PC-3 (cell line): ENCODE data around the gene AUP1.

Experiments used
- EZH2 ChIP-seq: fragments of 300-600 bp; sonication (generic); IDR thresholded peaks from one replicate; pipeline ENCODE4 v1.6.1; 2017; ENCODE audit warnings: antibody characterized with exemption, mild to moderate bottlenecking, low read length; ENCODE audit not compliant: unreplicated experiment
- EZH2phosphoT487 ChIP-seq: fragments of 300-600 bp; sonication (generic); IDR thresholded peaks from 2 replicates; pipeline ENCODE4 v1.6.1; 2018; ENCODE audit warnings: mild to moderate bottlenecking, antibody characterized with exemption, low read length, borderline replicate concordance
- TF ChIP-seq, protein P1 (sequence below): fragments of 300-600 bp; sonication (generic); conservative IDR thresholded peaks from 2 replicates; pipeline ENCODE4 v1.5.1; 2017; ENCODE audit warnings: antibody characterized with exemption, low read depth, mild to moderate bottlenecking, low read length

DNA sequence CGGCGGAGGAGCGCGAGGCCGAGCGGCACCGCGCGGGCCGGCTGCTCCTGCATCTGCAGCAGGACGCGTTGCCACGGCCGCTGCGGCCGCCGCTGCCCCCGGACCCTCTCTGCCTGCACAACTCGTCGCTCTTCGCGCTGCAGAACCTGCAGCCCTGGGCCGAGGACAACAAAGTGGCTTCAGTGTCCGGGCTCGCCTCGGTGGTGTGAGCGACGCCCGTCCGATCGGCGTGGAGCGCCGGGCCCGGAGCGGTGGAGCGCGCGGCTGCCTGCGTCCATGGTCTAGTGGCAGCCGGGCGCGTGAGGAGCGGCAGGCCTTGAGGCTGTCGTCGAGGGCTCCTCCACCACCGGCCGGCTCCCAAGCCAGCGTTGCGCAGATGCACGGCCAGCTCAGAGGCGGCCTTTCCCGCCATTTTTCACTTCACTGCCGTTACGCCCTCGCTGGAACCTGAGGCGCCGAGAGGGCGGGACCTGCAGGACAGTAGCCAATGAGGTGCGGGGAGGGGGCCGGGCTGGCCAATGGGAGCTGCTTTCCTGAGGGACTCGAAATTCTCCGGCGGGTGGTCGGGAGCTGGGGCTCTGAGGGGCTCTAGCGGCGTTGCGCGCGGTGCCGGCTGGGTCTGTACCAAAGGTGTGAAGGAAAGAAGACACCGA, 13.4 kb downstream of the AUP1 start:
- TF ChIP-seq EZH2 (no peak), EZH2phosphoT487 (no peak)
- TF ChIP-seq, protein P1, sequence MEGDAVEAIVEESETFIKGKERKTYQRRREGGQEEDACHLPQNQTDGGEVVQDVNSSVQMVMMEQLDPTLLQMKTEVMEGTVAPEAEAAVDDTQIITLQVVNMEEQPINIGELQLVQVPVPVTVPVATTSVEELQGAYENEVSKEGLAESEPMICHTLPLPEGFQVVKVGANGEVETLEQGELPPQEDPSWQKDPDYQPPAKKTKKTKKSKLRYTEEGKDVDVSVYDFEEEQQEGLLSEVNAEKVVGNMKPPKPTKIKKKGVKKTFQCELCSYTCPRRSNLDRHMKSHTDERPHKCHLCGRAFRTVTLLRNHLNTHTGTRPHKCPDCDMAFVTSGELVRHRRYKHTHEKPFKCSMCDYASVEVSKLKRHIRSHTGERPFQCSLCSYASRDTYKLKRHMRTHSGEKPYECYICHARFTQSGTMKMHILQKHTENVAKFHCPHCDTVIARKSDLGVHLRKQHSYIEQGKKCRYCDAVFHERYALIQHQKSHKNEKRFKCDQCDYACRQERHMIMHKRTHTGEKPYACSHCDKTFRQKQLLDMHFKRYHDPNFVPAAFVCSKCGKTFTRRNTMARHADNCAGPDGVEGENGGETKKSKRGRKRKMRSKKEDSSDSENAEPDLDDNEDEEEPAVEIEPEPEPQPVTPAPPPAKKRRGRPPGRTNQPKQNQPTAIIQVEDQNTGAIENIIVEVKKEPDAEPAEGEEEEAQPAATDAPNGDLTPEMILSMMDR = no peak
